HFF-Myc (cell line): Measurements from ENCODE around the gene AFF3.

ENCODE experiments used
- DNase-seq: peaks from one replicate; pipeline ENCODE4 v3.0.0-alpha.2; 2011; ENCODE audit warnings: low read depth; ENCODE audit errors: extremely low read depth
- H3K4me3 ChIP-seq: replicated peaks from 2 replicates; pipeline ENCODE4 v1.5.1; 2011; ENCODE audit warnings: low read depth, mild to moderate bottlenecking, control low read depth, low read length
- TF ChIP-seq, protein P1 (sequence below): IDR thresholded peaks from 2 replicates; pipeline ENCODE4 v1.5.1; 2012; ENCODE audit warnings: mild to moderate bottlenecking, low read depth, low read length, control low read depth; ENCODE audit errors: missing control alignments

Gene AFF3

DNA sequence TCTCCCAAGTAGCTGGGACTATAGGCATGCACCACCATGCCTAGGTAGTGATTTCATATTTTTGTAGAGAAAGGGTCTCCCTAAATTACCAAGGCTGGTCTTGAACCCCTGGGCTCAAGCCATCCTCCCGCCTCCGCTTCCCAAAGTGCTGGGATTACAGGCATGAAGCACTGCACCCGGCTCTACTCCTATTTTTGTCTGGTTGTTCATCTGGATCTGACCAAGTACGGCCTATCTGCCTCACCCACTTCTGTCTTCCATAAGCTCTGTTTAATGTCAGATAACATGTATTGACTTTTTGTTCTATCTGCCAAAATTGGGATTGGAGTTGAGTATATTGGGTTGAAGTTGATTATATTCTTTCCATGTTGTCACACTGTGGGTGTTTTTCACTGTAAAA is 198.4 kb downstream of the AFF3 start:
- TF ChIP-seq, protein P1, sequence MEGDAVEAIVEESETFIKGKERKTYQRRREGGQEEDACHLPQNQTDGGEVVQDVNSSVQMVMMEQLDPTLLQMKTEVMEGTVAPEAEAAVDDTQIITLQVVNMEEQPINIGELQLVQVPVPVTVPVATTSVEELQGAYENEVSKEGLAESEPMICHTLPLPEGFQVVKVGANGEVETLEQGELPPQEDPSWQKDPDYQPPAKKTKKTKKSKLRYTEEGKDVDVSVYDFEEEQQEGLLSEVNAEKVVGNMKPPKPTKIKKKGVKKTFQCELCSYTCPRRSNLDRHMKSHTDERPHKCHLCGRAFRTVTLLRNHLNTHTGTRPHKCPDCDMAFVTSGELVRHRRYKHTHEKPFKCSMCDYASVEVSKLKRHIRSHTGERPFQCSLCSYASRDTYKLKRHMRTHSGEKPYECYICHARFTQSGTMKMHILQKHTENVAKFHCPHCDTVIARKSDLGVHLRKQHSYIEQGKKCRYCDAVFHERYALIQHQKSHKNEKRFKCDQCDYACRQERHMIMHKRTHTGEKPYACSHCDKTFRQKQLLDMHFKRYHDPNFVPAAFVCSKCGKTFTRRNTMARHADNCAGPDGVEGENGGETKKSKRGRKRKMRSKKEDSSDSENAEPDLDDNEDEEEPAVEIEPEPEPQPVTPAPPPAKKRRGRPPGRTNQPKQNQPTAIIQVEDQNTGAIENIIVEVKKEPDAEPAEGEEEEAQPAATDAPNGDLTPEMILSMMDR, result no peak
- no peak overlapping the region for H3K4me3 ChIP-seq

DNA sequence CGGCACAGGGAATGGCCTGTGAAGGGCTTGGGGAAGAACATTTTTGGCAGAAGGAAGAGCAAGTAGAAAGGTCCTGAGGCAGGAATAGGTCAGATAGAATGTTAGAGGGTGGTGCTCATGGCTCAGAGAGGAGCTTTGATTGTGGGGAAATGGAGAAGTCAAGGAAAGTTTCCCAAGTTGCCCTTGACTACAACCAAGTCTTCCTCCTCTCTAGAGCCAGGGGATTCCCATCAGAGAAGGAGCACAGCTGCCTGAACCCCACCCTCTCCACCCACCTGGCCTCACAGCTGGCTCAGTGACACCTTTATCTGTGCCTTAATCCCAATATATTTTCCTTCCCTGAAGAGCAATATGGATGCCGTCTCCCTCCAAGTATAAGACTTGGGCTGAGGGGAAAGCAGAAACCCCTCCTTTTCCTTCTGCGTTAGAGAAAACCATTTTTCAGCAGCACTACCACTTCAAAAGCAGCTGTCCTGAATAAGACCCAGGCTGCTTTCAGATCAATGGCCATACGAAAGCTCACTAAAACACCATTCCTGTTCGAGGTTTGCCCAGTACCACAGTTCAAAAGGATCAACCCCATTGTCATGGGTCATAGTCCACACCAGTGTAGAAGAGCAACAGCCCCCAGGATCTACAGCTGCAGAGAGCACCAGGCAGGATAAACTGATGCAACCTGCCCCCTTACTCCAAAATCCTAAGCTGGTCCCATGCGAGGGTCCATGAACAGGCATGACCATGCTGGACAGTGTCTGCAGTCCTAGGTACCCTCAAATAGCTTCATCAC is 199.6 kb downstream of the AFF3 start:
- TF ChIP-seq, protein P1, result no peak
- no peak for DNase-seq
- H3K4me3 ChIP-seq, result no peak overlapping the region

More for the DNA sequence above, 198.4 kb downstream of the AFF3 start:
- DNase-seq, result no peak

DNA sequence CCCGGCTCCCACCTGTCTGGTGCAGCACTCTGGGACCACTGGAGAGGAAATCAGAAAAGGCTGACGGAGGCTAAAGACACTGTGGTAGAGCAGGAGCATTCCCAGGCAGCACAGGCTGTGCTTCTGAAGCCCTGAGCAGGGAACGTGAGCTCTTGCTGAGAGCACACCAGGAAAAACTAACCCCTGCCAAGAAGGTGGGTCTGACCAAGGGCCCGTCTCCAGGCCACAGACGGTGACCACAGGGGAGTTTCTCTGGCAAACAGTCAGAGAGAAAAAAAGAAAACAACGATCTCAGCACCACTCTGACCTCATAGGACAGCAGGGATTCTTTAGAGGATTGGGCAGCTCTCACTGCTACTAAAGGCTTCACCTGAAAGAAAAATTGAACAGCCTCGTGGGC is 201.4 kb downstream of the AFF3 start:
- DNase-seq, result no peak
- no peak overlapping the region for H3K4me3 ChIP-seq
- TF ChIP-seq, protein P1, result no peak

DNA sequence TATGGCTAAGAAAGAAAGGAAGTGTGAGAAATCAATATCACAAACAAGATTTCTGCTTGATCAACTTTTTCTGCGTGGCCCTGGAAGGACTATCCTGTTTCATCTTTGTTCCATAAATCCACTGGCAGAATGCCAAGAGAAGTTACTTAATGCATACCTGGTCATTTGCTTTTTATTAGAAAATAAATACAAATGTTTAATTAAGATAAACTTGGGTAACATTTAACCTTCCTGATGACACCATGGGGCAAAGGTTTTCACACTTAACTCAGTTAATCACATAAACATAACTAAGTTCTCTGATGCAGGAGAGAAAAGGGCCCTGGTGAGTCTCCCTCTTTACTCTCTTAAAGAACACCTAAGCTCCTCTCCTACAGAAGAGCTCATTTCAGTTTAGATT is 203.3 kb downstream of the AFF3 start:
- TF ChIP-seq, protein P1, result no peak
- no peak overlapping the region for H3K4me3 ChIP-seq
- no peak for DNase-seq

DNA sequence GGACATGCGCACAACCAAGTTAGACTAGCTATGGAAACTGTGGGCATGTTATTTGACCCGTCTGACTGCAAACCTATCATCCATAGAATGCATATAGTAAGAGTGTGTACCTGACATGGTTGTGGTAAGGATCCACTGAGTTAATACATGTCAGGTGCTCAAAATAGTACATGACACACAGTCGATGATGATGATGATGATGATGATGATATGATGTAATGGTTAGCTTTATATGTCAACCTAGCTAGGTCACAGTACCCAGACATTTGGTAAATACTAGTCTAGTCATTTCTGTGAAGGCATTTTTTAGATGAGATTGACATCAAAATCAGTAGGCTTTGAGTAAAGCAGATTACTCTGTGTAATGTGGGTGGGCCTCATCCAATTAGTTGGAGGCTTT is 204.1 kb downstream of the AFF3 start:
- DNase-seq, result no peak
- TF ChIP-seq, protein P1, result no peak

DNA sequence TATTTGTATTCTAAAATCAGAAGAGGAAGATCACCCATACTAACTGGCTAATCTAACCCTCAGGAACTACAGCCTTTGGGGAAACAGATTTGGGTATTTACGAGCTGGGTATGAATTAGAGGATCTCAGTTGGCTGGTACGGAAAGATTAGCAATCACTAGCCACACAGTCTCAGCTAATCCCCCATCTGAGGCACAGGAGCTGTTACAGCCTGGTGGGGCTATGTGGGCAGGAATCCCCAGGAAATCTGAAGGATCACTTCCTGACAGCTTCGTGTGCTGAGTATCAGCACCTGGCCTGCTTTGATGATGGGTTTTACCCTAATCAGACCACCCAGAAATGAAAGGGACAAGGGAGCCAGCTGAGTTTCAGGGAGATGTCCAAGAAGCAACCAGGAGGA is 206.3 kb downstream of the AFF3 start:
- TF ChIP-seq, protein P1, result no peak
- H3K4me3 ChIP-seq, result no peak overlapping the region
- no peak for DNase-seq

More for the DNA sequence above, 204.1 kb downstream of the AFF3 start:
- no peak overlapping the region for H3K4me3 ChIP-seq
